DND-41 (cell line): ENCODE measurements around the gene ALOX5.

Experiments used
- ATAC-seq: fragments of 200-7000 bp; cut with Tn5 transposase; 3 replicates; pipeline ENCODE4 v1.9.1; 2021; ENCODE audit warnings: low read depth; ENCODE audit not compliant: insufficient read depth
- DNase-seq: peaks from one replicate; pipeline ENCODE4 v3.0.0-alpha.2; 2020
- H2AFZ ChIP-seq: 2 replicates; pipeline ENCODE4 v1.6.0; 2012; ENCODE audit warnings: low read depth, low read length
- H3K27ac ChIP-seq: 2 replicates; pipeline ENCODE4 v1.5.1; 2012; ENCODE audit warnings: low read length, inconsistent platforms
- H3K27me3 ChIP-seq: fragments of 200-600 bp; sonication (generic); 2 replicates; pipeline ENCODE4 v1.6.0; 2012; ENCODE audit warnings: low read length, mild to moderate bottlenecking, inconsistent platforms; ENCODE audit not compliant: insufficient read depth, poor library complexity
- H3K36me3 ChIP-seq: 2 replicates; pipeline ENCODE4 v1.5.1; 2012; ENCODE audit warnings: low read length, inconsistent platforms; ENCODE audit not compliant: insufficient read depth
- H3K4me1 ChIP-seq: 2 replicates; pipeline ENCODE4 v1.5.1; 2012; ENCODE audit warnings: mild to moderate bottlenecking, low read length; ENCODE audit not compliant: insufficient read depth
- H3K4me2 ChIP-seq: 2 replicates; pipeline ENCODE4 v1.6.0; 2012; ENCODE audit warnings: mild to moderate bottlenecking, moderate library complexity, low read length, inconsistent platforms; ENCODE audit not compliant: insufficient read depth
- H3K4me3 ChIP-seq, 2 experiments: fragments of 200-600 bp in 1 of 2; shearing (Covaris generic) in 1 of 2; 2 replicates each; pipeline ENCODE4 v1.5.1; 2012 to 2016; ENCODE audit warnings: inconsistent platforms in 2 of 2, low read length in 2 of 2, mild to moderate bottlenecking in 2 of 2, low read depth in 1 of 2, moderate library complexity in 1 of 2
- H3K79me2 ChIP-seq: 2 replicates; pipeline ENCODE4 v1.6.0; 2012; ENCODE audit warnings: low read length, inconsistent platforms; ENCODE audit not compliant: insufficient read depth
- H3K9ac ChIP-seq: 2 replicates; pipeline ENCODE4 v1.6.0; 2012; ENCODE audit warnings: low read depth, mild to moderate bottlenecking, inconsistent platforms, low read length, moderate library complexity
- H3K9me3 ChIP-seq: 2 replicates; pipeline ENCODE4 v1.5.1; 2012; ENCODE audit warnings: low read length, moderate library complexity, mild to moderate bottlenecking, inconsistent platforms; ENCODE audit not compliant: insufficient read depth, severe bottlenecking
- H4K20me1 ChIP-seq: 2 replicates; pipeline ENCODE4 v1.6.0; 2012; ENCODE audit warnings: low read length; ENCODE audit not compliant: insufficient read depth
- EZH2 ChIP-seq: IDR thresholded peaks from 3 replicates; pipeline ENCODE4 v1.6.1; 2012; ENCODE audit warnings: borderline replicate concordance, low read depth, mild to moderate bottlenecking, moderate library complexity, low read length, inconsistent platforms; ENCODE audit not compliant: severe bottlenecking
- TF ChIP-seq, protein P1 (sequence below): IDR thresholded peaks from 2 replicates; pipeline ENCODE4 v1.5.1; 2012; ENCODE audit warnings: borderline replicate concordance, low read length, moderate library complexity, mild to moderate bottlenecking; ENCODE audit not compliant: poor library complexity, severe bottlenecking; ENCODE audit errors: extremely low read depth

Gene ALOX5

DNA sequence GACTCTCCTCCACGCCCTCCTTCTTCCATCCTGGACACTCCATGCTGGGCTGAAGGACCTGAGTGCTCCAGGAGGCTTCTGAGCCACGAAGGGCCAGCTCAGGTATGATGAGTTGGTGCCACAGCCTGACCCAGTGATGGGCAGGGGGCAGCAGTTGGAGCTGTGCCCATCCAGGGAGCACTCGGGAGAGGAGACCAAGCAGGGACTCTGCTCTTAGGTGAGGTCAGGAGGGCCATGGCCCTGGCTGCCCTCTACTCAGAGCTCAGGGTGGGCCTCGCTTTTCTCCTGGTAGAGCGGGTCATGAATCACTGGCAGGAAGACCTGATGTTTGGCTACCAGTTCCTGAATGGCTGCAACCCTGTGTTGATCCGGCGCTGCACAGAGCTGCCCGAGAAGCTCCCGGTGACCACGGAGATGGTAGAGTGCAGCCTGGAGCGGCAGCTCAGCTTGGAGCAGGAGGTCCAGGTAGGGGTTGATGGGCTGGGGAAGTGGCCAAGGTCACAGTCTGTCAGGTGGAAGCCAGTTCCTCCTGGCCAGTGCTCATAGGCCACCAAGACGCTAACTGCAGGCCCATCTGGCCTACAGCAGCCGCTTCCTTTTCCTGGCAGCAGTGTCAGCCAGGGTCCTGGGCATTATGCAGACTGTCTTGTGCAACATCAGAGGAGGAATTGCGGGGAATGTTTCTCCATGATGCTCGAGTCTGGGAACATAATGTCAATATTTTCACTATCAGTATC lies 50.8 kb downstream of the ALOX5 start:
- no peak for ATAC-seq
- Histone ChIP-seq H3K27ac (no peak overlapping the region), H3K27me3 (no peaks in the 10 kb centered on the region), H3K79me2 (no peaks in the 10 kb centered on the region), H4K20me1 (0 out of 2 replicates have a peak, but pooled peaks cover 3% of the 10 kb centered on the region), H3K4me2 (no peak overlapping the region), H3K9me3 (no peaks in the 10 kb centered on the region), H3K4me3 (no peak overlapping the region), H2AFZ (no peak overlapping the region), H3K9ac (no peak overlapping the region), H3K4me1 (peaks cover 33% of the 10 kb centered on the region), H3K36me3 (no peaks in the 10 kb centered on the region)
- TF ChIP-seq EZH2: no peak
- TF ChIP-seq, protein P1, sequence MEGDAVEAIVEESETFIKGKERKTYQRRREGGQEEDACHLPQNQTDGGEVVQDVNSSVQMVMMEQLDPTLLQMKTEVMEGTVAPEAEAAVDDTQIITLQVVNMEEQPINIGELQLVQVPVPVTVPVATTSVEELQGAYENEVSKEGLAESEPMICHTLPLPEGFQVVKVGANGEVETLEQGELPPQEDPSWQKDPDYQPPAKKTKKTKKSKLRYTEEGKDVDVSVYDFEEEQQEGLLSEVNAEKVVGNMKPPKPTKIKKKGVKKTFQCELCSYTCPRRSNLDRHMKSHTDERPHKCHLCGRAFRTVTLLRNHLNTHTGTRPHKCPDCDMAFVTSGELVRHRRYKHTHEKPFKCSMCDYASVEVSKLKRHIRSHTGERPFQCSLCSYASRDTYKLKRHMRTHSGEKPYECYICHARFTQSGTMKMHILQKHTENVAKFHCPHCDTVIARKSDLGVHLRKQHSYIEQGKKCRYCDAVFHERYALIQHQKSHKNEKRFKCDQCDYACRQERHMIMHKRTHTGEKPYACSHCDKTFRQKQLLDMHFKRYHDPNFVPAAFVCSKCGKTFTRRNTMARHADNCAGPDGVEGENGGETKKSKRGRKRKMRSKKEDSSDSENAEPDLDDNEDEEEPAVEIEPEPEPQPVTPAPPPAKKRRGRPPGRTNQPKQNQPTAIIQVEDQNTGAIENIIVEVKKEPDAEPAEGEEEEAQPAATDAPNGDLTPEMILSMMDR: no peak
- no peak for DNase-seq

GRCh38 chr10:45425621-45426563 lies 51.9 kb downstream of the ALOX5 start:
- no peak overlapping the region for H3K4me3 ChIP-seq
- ATAC-seq (no peak), DNase-seq (no peak)
- 0 out of 2 replicates have a peak, but pooled peaks cover 3% of the 10 kb centered on the region for H4K20me1 ChIP-seq
- TF ChIP-seq EZH2: no peak
- TF ChIP-seq, protein P1: no peak
- no peak overlapping the region for H3K27ac ChIP-seq
- peaks cover 22% of the 10 kb centered on the region for H3K4me1 ChIP-seq
- no peak overlapping the region for H2AFZ ChIP-seq
- H3K9me3 ChIP-seq: no peaks in the 10 kb centered on the region
- no peak overlapping the region for H3K9ac ChIP-seq
- no peaks in the 10 kb centered on the region for H3K36me3 ChIP-seq
- no peak overlapping the region for H3K4me2 ChIP-seq
- H3K79me2 ChIP-seq: no peaks in the 10 kb centered on the region
- no peaks in the 10 kb centered on the region for H3K27me3 ChIP-seq

DNA sequence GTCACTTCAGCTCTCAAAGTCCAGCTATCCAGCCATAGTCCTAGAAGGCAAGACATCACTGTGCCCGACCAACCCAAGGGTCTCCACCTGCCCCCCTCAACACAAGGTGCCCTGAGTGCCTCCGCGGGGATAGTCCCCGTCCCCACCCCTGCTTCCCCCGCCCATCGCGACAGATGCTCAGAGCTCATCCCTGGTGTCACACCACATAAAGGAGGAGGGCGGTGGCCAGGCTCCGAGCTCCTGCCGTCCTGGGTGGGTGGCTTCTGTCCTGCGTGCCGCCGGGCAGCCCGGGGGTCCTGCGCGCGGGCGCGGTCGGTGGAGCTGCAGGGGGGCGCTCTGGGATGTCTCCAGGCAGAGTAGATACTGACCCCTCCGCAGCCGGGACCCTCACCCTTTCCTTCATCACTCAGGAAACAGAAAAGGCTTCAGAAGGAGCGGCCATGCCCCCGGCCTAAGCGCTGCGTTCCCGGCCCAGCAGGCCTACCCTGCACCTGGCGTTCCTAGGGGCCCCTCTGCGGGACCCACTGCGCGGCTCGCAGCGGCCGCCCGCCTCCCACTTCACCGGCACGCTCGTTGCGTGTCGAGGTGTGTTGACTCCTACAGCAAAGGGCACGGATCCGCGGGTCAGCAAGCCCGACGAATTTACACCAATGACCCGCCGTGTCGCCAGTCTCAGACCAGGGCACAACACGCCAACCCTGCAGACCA lies 53.4 kb downstream of the ALOX5 start:
- no peaks in the 10 kb centered on the region for H3K79me2 ChIP-seq
- no peak for DNase-seq
- H3K27ac ChIP-seq: no peak overlapping the region
- TF ChIP-seq, protein P1: no peak
- no peak for TF ChIP-seq EZH2
- no peak overlapping the region for H3K4me3 ChIP-seq
- H2AFZ ChIP-seq: no peak overlapping the region
- H3K9me3 ChIP-seq: no peaks in the 10 kb centered on the region
- ATAC-seq: no peak
- H3K27me3 ChIP-seq: no peaks in the 10 kb centered on the region
- H3K9ac ChIP-seq: no peak overlapping the region
- H3K4me2 ChIP-seq: no peak overlapping the region
- H3K4me1 ChIP-seq: peaks cover 7% of the 10 kb centered on the region
- H4K20me1 ChIP-seq: no peaks in the 10 kb centered on the region
- no peaks in the 10 kb centered on the region for H3K36me3 ChIP-seq
